ENCODE measurements around the gene TTL.
"Not testable (repeated sequence)": the region's sequence is repeated elsewhere in the genome, so short reads cannot be mapped to it uniquely, and the experiment has no call there.

The TTL gene

DNA sequence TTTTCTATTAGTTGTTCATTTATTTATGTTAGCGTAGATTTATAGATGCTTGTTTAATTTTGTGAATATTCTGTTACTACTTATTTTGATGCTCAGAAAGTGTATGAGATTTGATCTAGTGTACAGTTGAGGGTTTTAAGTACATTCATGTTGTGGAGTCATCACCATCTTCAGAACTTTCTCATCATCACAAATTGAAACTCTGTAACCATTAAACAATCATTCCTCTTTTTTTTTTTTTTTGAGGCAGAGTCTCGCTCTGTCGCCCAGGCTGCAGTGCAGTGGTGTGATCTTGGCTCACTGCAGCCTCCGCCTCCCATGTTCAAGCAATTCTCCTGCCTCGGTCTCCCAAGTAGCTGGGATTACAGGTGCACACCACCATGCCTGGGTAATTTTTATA is 84.6 kb downstream of the TTL start:
- H2BK12ac ChIP-seq (ENCODE audit: low read length in 2 of 2); H2BK15ac ChIP-seq (ENCODE audit: low read depth, poor library complexity, severe bottlenecking); H2BK120ac ChIP-seq (ENCODE audit: low read depth, low read length); H3K14ac ChIP-seq (ENCODE audit: low read length in 2 of 2); H3K27me3 ChIP-seq (ENCODE audit: control insufficient read depth in 1 of 2, insufficient read depth in 1 of 2, low read length in 2 of 2); H3K4me3 ChIP-seq (ENCODE audit: insufficient read depth in 1 of 2, low read depth in 1 of 2, low read length in 2 of 2); H3K9me3 ChIP-seq (ENCODE audit: control insufficient read depth, low read length); H4K8ac ChIP-seq (ENCODE audit: low read length); H4K91ac ChIP-seq (ENCODE audit: low read length); H2BK5ac ChIP-seq (ENCODE audit: low read depth, low read length, poor library complexity, severe bottlenecking); H3K4me2 ChIP-seq (ENCODE audit: low read length, poor library complexity, severe bottlenecking); H3K4me1 ChIP-seq (ENCODE audit: control insufficient read depth, insufficient read depth, low read depth, low read length); H3K23ac ChIP-seq (ENCODE audit: low read length in 2 of 2); H3K79me1 ChIP-seq (replicated peaks; ENCODE audit: low read length, poor library complexity, severe bottlenecking); H3K4ac ChIP-seq (ENCODE audit: low read depth in 1 of 2, low read length in 2 of 2); DNase-seq; H3K18ac ChIP-seq (ENCODE audit: low read depth in 1 of 2, low read length in 2 of 2); H2AFZ ChIP-seq (ENCODE audit: low read depth, low read length); H3K27ac ChIP-seq (ENCODE audit: low read length, poor library complexity, severe bottlenecking); H3K9ac ChIP-seq (ENCODE audit: low read length); H2AK5ac ChIP-seq (ENCODE audit: low read length, severe bottlenecking): not testable (repeated sequence)
- WGBS = 94% methylated on average over 3 of the region's 5 CpGs
- H3K36me3 ChIP-seq (ENCODE audit: control insufficient read depth in 1 of 2, insufficient read depth in 2 of 2, low read depth in 1 of 2, low read length in 2 of 2) = peaks cover 21 to 80% of the 10 kb centered on the region in 2 experiments

DNA sequence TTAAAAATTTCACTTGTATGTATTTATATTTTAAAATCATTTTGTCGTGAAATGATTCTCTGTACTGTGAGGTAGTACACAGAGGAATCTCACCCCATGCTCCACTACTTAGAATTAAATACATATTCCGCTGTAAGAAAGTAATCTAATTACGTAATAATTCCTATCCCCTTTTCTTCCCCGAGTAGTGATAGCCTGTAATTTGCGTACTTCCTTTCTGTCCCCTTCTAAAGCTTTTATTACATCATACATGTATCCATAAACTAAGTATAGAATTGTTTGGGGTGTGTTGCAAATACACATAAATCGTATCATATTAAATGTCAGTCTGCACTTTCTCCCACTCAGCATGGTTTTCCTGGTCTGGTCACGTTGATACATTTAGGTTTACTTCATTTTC is 90.0 kb downstream of the TTL start:
- Histone ChIP-seq H2BK15ac (ENCODE audit: low read depth, poor library complexity, severe bottlenecking) (no peak overlapping the region), H3K23ac (ENCODE audit: low read length in 2 of 2) (no peak overlapping the region), H3K79me1 (replicated peaks; ENCODE audit: low read length, poor library complexity, severe bottlenecking) (no peaks in the 10 kb centered on the region), H3K4me3 (ENCODE audit: insufficient read depth in 1 of 2, low read depth in 1 of 2, low read length in 2 of 2) (no peak overlapping the region), H3K36me3 (ENCODE audit: control insufficient read depth in 1 of 2, insufficient read depth in 2 of 2, low read depth in 1 of 2, low read length in 2 of 2) (peaks cover 19 to 92% of the 10 kb centered on the region in 2 experiments), H4K8ac (ENCODE audit: low read length) (no peak overlapping the region), H3K9ac (ENCODE audit: low read length) (no peak overlapping the region), H2BK12ac (ENCODE audit: low read length in 2 of 2) (no peak overlapping the region), H3K27me3 (ENCODE audit: control insufficient read depth in 1 of 2, insufficient read depth in 1 of 2, low read length in 2 of 2) (no peaks in the 10 kb centered on the region), H2AK5ac (ENCODE audit: low read length, severe bottlenecking) (no peak overlapping the region), H3K4me1 (ENCODE audit: control insufficient read depth, insufficient read depth, low read depth, low read length) (no peaks in the 10 kb centered on the region), H3K9me3 (ENCODE audit: control insufficient read depth, low read length) (no peaks in the 10 kb centered on the region), H3K4me2 (ENCODE audit: low read length, poor library complexity, severe bottlenecking) (no peak overlapping the region), H3K4ac (ENCODE audit: low read depth in 1 of 2, low read length in 2 of 2) (no peak overlapping the region), H3K14ac (ENCODE audit: low read length in 2 of 2) (no peak overlapping the region), H2BK5ac (ENCODE audit: low read depth, low read length, poor library complexity, severe bottlenecking) (no peak overlapping the region), H2AFZ (ENCODE audit: low read depth, low read length) (no peak overlapping the region), H4K91ac (ENCODE audit: low read length) (no peak overlapping the region), H3K18ac (ENCODE audit: low read depth in 1 of 2, low read length in 2 of 2) (no peak overlapping the region), H3K27ac (ENCODE audit: low read length, poor library complexity, severe bottlenecking) (no peak overlapping the region), H2BK120ac (ENCODE audit: low read depth, low read length) (no peak overlapping the region)
- no peak for DNase-seq
- 100% methylated on average over 2 of the region's 7 CpGs for WGBS

DNA sequence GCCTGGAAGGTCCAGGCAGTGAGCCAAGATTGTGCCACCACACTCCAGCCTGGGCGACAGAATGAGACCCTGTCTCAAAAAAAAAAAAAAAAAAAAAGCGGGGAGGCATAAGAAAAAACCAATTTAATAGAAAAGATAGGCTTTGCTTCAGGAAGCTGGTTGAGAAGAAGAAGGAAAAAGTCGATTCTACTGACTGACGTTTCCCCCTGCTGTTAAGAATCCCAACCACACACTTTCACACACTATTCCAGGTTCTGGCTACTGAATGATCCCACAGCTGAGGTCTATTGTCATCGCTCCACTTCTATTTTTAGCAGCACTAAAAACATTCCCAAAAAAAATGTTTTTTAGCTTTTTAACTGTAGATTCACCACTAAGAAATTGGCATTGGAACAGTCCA is 95.8 kb downstream of the TTL start:
- peak; percentile 29 for DNase-seq
- Histone ChIP-seq H2AFZ (ENCODE audit: low read depth, low read length) (no peak overlapping the region), H3K27ac (ENCODE audit: low read length, poor library complexity, severe bottlenecking) (no peak overlapping the region), H3K4me3 (ENCODE audit: insufficient read depth in 1 of 2, low read depth in 1 of 2, low read length in 2 of 2) (no peak overlapping the region), H2BK5ac (ENCODE audit: low read depth, low read length, poor library complexity, severe bottlenecking) (no peak overlapping the region), H3K79me1 (replicated peaks; ENCODE audit: low read length, poor library complexity, severe bottlenecking) (no peaks in the 10 kb centered on the region), H3K9ac (ENCODE audit: low read length) (no peak overlapping the region), H4K8ac (ENCODE audit: low read length) (no peak overlapping the region), H2BK120ac (ENCODE audit: low read depth, low read length) (no peak overlapping the region), H3K18ac (ENCODE audit: low read depth in 1 of 2, low read length in 2 of 2) (no peak overlapping the region), H3K23ac (ENCODE audit: low read length in 2 of 2) (no peak overlapping the region), H3K14ac (ENCODE audit: low read length in 2 of 2) (no peak overlapping the region), H2BK15ac (ENCODE audit: low read depth, poor library complexity, severe bottlenecking) (no peak overlapping the region), H3K4ac (ENCODE audit: low read depth in 1 of 2, low read length in 2 of 2) (no peak overlapping the region), H3K4me1 (ENCODE audit: control insufficient read depth, insufficient read depth, low read depth, low read length) (peaks cover 6% of the 10 kb centered on the region), H4K91ac (ENCODE audit: low read length) (no peak overlapping the region), H3K9me3 (ENCODE audit: control insufficient read depth, low read length) (no peaks in the 10 kb centered on the region), H2BK12ac (ENCODE audit: low read length in 2 of 2) (no peak overlapping the region), H3K27me3 (ENCODE audit: control insufficient read depth in 1 of 2, insufficient read depth in 1 of 2, low read length in 2 of 2) (no peaks in the 10 kb centered on the region), H3K36me3 (ENCODE audit: control insufficient read depth in 1 of 2, insufficient read depth in 2 of 2, low read depth in 1 of 2, low read length in 2 of 2) (peaks cover 13 to 37% of the 10 kb centered on the region in 2 experiments), H2AK5ac (ENCODE audit: low read length, severe bottlenecking) (no peak overlapping the region), H3K4me2 (ENCODE audit: low read length, poor library complexity, severe bottlenecking) (no peak overlapping the region)
- 82% methylated on average over 4 of the region's 5 CpGs for WGBS

DNA sequence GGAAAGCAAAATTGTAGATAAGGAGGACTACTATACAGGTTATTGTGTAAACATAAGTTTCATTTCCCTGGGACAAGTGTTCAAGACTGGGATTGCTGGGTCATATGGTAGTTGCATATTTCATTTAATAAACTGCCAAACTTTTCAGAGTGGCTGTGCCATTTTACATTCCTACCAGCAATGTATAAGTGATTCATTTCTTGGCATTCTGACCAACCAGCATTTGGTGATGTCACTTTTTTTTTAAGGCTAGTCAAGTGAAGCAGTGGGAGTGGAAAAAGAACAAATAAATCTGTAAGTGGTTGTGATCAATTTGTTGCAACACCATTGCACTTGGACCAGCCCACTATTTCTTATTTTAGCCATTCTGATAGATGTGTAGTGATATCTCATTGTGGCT is 97.3 kb downstream of the TTL start:
- DNase-seq = peak; percentile 84
- Histone ChIP-seq H2BK15ac (ENCODE audit: low read depth, poor library complexity, severe bottlenecking) (no peak overlapping the region), H2AK5ac (ENCODE audit: low read length, severe bottlenecking) (no peak overlapping the region), H2BK120ac (ENCODE audit: low read depth, low read length) (no peak overlapping the region), H3K36me3 (ENCODE audit: control insufficient read depth in 1 of 2, insufficient read depth in 2 of 2, low read depth in 1 of 2, low read length in 2 of 2) (peaks cover 8 to 25% of the 10 kb centered on the region in 2 experiments), H4K8ac (ENCODE audit: low read length) (no peak overlapping the region), H3K4me1 (ENCODE audit: control insufficient read depth, insufficient read depth, low read depth, low read length) (peaks cover 6% of the 10 kb centered on the region), H3K4me3 (ENCODE audit: insufficient read depth in 1 of 2, low read depth in 1 of 2, low read length in 2 of 2) (no peak overlapping the region), H2BK5ac (ENCODE audit: low read depth, low read length, poor library complexity, severe bottlenecking) (no peak overlapping the region), H3K27me3 (ENCODE audit: control insufficient read depth in 1 of 2, insufficient read depth in 1 of 2, low read length in 2 of 2) (no peaks in the 10 kb centered on the region), H3K14ac (ENCODE audit: low read length in 2 of 2) (no peak overlapping the region), H3K23ac (ENCODE audit: low read length in 2 of 2) (no peak overlapping the region), H3K79me1 (replicated peaks; ENCODE audit: low read length, poor library complexity, severe bottlenecking) (peaks cover 4% of the 10 kb centered on the region), H4K91ac (ENCODE audit: low read length) (no peak overlapping the region), H3K9ac (ENCODE audit: low read length) (no peak overlapping the region), H3K18ac (ENCODE audit: low read depth in 1 of 2, low read length in 2 of 2) (no peak overlapping the region), H3K4me2 (ENCODE audit: low read length, poor library complexity, severe bottlenecking) (no peak overlapping the region), H3K27ac (ENCODE audit: low read length, poor library complexity, severe bottlenecking) (no peak overlapping the region), H2BK12ac (ENCODE audit: low read length in 2 of 2) (no peak overlapping the region), H3K4ac (ENCODE audit: low read depth in 1 of 2, low read length in 2 of 2) (no peak overlapping the region), H2AFZ (ENCODE audit: low read depth, low read length) (no peak overlapping the region), H3K9me3 (ENCODE audit: control insufficient read depth, low read length) (no peaks in the 10 kb centered on the region)

Data from mesenchymal stem cell (in vitro differentiated cells and primary cell).